GM18520 (cell line): ENCODE data around the gene TMEM106B.
A peak's percentile ranks its signal among the peaks of the same experiment; 100 is the strongest.

Source experiments
- ATAC-seq: cut with Tn5 transposase; IDR thresholded peaks from one replicate; pipeline ENCODE4 v1.9.1; 2021; ENCODE audit not compliant: unreplicated experiment

TMEM106B gene

DNA sequence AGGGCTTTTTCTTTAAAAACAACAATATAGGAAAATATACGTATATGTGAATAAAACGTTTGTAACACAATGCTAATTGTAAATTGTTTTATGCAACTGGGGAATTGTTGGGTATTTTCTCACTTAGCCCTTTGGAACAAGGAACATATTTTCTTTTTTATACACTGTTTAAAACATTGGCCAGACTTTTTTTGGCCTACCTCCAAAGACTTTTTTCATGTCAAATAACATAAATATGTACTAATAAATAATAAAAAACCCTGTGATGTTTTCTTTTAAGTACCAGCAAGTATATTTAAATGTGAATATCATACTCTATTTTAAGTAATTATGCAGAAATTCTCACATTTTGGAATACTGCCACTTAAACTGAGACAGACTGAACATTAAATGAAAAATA is 15.7 kb downstream of the TMEM106B start:
- ATAC-seq = no peak

DNA sequence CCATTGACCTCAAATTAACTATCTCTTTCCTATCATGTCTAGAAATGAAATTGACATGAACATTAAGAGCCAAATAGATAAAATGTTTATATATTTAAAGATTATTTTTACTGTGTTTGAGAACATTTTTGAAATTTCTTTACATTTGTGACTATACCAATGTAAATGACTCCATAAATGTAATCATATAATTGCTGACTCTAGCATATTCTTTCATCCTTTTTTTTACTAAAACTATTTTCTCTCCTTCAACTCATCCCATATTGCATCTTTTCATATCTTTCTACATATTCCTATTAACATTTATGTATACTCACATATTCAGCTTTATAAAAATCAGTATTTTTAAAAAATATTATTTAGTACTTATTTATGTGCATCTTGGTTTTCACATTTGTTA is 16.9 kb downstream of the TMEM106B start:
- ATAC-seq = no peak

DNA sequence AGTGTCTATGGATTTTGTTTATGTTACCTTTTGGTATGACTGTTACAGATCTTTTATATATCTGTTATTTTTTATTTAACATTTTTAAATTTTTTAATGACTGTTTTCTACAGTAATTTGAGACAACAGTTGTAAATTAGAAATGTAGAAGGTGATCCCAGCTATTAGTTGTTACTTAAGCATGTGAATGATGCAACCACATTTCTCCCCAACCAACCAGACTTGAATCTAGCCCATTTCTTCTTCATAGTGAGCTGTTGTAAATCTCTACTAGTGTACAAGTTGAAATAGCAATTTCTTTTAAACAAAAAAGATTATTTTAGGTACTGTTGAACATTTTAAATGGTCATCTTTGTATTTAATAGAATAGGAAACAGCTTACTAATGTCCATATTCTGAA is 18.0 kb downstream of the TMEM106B start:
- ATAC-seq = no peak

DNA sequence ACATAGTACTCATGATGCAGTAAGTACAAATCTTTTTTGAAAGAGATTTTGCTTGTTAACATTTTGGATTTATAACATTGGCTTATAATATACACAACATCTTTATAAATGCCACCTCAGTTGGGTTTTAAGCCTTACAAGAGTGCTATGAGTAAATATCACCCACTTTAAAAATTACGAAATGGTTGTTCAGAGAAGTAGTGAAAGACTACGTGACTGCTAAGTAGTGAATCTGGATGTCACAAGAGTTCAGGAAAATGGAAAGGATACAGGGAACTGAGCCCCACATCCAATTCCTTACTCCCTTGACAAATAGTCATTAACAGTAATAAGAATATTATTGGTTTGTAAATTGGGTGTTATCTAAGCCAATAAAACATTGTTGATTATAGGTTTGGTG is 20.0 kb downstream of the TMEM106B start:
- ATAC-seq = no peak

DNA sequence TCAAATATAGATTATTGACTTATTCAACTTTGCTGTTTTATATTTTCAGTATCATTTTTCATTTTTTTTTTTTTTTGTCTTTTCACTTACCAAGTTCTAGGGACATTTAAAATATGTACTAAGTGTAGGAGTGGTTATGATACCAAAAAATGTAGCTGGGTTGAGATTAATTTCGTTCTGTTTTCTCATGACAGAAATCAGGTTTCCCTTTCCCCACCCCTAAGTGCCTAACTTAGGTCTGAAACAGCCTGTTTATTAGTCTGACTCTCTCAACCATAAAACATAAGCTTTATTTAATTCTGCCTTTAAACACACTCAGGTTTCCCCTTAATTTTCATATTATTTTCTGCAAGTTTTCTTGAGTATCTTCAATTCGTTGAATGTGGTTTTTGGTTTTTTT is 22.1 kb downstream of the TMEM106B start:
- no peak for ATAC-seq

DNA sequence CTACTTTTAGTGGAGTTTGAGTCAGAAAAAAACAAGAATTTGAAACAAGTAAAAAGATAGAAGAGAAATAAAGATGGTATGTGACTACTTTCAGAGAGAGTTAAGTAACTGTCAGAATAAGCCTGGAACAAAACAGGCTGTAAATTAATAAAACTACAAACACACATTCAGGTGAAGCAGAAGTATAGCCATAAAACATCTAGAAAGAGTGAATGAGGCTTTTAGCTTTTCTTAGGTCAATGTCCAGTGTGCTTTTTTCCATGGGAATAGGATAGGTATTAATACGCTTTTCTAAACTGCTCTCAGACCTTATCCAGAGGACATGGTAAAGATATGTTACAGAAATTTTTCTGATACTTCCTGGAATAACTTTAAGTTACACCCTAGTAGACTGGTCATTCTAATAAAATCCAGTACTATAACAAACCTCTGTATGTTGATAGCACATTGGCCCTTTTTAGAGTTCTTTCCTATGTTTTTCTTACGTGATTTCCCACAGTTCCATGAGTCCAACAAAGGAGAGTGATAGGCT is 23.3 kb downstream of the TMEM106B start:
- ATAC-seq = no peak

DNA sequence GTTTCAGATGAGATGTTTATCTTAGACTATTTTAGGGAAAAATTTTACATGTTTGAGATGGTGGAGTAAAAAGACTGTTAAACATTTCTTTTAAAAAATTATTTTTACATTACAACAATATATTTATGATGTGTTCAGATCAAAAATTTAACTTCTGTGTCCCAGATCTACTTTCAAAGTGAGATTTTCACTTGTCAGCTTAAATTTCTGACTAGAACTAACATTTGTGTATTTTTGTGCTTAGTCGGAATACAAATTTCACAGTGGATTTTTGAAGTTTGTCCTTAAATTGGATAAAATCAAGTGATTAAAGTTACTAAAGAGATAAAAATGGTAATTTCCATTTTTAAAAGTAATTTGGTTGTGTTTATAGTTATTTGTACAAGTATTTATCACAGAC is 24.9 kb downstream of the TMEM106B start:
- ATAC-seq = no peak

DNA sequence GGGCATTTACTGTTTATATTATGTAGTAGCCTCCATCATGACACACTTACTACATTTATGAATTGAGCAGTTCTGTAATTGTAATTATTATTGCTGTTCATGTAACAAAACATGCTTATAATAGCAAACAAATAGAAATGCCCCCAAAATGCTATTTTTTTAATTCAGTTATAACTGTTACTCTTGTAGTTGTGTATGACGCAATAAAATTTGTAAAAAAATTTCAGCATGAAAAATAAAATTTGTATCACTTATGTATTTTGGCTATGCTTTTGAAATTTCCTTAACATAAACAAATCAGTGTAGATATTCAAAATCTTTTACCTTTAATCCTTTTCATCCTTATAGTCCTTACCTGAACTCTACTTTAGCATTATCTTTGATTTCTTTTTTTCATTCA is 25.9 kb downstream of the TMEM106B start:
- ATAC-seq = no peak

DNA sequence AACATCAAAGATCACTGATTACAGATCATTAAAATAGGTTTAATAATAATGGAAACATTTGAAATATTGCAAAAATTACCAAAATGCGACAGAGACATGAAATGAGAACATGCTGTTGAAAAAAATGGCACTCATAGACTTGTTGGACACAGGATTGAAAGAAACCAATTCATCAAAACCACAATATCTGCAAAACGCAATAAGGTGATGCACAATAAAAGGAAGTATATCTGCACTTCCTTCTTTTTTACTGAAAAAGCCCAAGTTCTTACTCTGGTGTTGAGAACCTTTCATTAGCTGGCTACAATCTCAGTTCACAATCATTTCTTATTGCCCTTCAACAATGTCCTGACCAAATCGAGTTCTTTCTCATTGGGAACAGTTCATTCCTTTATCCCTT is 28.7 kb downstream of the TMEM106B start:
- ATAC-seq = no peak

DNA sequence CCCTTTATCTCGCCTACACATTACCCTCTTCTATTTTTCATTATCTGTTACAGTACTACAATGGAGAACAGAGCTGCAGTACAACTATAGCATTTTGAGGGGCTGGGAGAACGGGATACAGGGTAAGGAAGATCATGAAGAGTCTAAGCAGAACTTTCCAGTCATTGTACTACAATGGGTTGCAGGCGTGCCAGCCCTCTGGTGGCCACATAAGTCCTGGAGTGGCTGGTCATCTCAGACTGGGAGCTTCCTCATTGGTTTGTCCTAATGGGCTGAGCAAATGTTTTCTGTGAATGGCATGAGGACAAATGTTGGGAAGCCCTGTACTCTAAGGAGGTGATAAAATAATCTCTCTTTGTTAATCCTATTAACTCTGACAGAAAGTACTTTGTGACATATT is 33.0 kb downstream of the TMEM106B start:
- ATAC-seq = no peak

DNA sequence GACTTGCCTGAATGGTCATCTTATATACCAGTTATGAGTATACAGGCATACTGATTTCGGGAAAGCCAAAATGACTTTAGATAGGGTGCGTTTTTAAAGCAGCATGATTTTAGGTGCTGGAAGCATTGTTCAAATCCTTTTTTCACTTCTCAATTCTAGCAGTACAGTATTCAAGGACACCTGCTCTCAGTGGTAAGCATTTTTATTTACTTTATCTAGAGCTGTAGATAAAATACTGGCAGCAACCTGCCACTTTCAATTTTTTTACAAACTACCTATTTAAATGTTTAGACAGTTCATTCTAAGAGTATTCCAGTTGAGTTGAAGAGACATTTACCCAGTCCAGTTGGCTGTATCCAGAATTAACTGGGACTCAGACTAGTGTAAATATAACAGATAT is 33.6 kb downstream of the TMEM106B start:
- ATAC-seq = no peak

DNA sequence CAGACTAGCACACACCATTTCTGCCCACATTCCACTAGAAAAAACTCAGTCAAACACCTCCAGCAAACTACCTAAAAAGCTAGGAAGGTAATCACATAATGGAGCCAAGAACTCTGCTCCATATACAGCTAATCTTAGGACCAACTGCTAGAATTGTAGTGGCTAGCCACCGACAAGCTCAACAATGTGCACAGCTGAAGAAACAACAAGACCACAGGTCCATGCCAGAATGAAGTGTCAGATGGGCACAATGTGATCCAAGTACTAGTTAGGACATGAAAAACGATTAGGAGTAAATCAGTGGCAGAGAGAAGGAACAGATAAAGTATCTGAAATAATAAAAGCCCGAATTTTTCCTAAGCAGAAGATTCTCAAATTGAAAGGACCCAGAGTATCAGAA is 38.6 kb downstream of the TMEM106B start:
- no peak for ATAC-seq

DNA sequence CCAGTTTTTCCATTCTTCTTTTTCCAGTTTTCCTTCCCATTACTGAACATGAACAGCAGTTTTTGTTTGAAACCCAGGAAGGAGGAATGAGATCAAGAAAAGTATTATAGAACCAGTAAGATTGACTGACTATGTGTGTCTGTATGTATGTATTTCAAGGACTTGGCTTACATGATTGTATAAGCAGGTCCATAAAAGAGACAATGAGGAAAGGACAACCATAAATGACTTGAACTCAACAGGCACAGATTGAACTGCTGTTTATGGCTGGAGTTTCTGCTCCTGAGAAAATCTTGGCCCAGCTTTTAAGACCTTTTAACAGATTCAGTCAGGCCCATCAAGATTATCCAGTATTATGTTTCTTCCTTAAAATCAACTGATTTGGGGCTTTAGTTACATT is 39.1 kb downstream of the TMEM106B start:
- no peak for ATAC-seq

DNA sequence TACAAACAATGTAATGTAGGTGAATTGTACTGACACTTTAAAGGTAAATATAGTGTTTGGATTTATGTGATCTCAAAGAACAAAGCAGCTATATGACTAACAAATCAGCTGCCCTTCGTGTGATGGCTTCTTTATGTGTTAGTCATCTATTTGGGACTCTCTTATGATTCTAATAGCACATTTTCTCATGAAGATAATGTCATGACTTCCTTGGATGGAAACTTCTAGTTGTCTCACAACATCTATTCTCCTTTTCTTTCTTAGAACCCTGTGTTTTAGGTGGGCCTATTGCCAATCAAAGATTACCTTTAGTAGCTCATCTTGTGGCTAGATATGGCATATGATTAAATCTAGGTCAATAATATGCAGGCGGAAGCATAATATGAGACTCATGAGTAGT is 45.0 kb downstream of the TMEM106B start:
- no peak for ATAC-seq

DNA sequence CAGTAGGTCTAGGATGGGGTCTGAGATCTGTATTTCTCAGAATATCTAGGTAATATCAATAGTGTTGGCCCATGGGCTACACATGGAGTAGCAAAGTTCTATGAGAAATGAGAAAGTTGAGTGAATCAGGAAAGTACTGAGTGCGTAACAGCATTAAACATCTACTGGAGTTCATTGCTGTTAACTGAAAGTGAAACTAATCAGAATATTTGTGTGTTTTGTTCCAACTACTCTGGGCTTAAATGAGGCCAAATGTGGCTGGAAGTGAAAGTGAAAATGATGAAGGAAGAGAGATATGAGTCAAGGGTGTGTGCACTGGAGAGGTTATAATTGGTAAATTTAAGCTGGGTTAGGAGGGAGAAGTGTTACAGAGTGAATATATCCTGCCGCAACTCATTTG is 46.5 kb downstream of the TMEM106B start:
- ATAC-seq = peak; percentile 100

DNA sequence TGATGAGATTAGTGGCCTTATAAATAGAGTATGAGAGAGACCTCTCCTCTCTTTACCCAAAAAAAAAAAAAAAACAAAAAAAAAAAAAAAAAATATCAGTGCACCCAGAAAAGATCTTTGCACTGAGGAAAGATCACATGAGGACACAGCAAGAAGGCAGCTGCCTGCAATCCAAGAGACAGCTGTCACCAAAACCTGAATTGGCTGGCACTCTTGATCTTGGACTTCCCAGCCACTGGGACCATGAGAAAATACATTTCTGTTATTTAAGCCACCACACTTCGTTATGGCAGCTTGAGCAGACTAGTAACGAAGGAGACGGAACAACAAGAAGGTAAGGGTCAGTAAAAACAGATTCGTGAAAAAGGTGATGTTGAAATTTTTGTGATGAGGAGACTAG is 47.0 kb downstream of the TMEM106B start:
- no peak for ATAC-seq

DNA sequence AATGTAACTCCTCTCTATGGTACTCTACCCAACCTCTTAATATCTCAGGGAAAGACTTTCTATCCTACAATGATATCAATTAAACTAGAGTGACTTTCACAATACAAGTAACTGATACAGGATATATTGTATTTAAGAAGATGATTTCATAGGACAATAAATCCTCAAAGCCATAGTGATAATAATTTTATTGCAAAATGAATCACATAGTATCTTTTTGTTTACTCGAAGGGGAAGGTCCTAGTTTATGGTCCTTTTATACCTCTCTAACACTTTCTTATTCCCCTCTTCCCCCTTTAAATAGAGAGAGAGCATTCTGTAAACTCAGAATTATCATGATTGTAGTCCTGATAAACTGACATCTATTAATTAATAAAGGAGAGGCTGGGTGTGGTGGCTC is 56.4 kb downstream of the TMEM106B start:
- ATAC-seq = no peak

DNA sequence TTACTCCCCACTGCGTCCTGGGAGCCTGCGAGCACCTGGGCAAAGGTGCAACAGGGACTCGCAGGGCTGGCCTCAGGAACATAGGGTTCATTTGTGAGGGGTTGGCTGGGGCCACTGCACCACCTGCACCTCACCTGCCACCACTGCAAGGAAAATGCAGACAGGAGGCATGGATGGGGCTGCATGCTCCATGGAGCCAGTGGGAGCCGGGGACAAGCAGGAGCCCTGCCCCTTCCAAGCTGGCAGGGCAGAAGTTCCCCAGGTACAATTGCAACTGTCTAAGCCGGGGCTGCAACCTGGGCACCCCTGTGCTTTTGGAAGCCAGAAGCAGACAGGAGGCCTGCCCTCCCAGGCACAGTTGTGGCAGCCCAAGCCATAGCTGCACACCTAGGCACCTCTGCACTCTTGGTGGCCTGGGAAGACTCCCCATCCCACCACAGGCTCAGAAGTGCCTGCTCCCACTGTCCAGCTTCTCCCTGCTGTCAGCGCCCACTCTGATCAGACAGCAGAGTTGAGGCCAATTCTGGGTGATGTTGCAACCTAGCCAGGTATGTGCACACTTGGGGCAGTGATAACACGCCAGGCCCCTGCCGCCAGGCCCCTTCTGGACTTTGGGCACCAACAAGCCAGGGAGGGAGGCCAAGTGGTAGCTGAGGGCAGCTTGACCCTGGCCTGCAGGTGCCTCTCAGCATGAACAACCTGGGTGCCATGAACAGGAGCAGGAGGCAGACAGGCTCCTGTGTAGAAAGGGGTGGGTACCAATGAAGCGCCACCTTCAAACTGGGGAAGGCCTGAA is 58.2 kb downstream of the TMEM106B start:
- no peak for ATAC-seq

DNA sequence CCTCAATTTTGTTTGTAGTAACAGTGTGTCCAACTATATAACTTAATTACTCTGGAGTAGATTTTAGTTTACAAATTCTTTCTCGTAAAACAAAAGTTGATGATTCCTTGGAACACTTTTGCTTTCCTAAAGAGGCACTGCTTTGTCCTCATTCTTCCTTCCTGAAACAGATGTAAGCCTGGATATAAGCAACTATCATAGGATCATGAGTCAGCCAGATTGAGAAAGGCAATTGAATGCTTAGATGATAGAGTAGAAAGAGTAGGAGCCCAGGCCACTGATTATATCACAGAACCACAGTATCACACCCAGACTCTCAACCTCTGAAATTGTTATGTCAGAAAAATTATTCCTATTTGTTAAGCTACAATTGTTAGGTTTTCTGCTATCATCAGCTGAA is 69.9 kb downstream of the TMEM106B start:
- no peak for ATAC-seq

DNA sequence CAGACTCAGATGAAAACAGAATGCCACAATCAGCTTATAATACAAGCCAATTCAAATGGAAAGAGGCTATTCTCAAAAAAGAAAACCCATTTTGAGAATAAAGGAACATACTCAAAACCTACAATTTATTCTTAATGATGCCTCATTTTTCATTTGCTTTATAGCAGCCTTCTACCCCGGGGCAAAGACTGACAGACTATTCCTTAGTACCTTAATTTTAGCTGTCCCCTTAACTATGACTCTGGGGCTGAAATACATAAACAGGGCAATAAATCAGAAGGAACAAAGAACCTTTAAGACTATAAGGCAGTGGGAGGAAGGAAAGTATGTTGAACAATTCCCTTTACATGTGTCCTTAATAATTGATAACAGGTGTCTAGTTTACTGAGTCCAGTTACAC is 76.8 kb downstream of the TMEM106B start:
- ATAC-seq = no peak

DNA sequence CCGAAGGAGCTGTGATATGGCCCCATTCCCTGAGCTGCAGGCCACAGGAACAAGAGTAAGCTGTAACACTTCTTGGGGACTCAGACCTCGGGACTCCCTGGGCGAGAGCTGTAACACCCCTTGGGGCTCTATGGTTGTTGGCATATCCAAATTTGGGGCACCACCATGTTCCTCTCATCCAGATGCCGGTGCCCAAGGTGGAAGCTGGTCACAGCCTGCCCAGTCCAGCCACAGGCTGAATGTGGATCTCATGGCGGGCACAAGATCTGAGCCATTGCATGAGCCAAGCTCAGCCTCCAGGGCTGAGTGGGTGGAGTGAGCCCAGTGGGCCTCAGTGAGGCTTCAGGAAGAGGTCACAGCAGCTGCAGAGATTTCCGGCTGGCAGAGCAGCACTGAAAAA is 78.9 kb downstream of the TMEM106B start:
- no peak for ATAC-seq

DNA sequence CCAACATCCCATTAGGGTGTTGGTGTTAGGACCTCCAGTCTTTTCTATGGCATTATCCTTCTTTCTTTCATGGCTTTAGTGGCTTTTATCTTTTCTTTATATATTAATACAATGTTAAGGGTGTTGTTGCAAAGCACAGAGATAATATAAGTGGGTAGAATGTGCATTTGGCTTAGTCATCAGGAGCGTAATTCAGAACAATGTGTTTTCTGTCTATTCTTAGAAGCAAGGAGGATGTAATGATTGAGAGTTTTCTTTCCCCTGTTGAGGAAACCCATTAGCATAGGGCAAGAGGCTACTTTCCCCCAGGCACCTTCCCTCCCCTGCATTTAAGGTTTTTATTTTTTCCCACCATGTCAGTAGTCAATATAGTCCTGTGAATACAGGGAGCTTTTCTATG is 79.7 kb downstream of the TMEM106B start:
- no peak for ATAC-seq

DNA sequence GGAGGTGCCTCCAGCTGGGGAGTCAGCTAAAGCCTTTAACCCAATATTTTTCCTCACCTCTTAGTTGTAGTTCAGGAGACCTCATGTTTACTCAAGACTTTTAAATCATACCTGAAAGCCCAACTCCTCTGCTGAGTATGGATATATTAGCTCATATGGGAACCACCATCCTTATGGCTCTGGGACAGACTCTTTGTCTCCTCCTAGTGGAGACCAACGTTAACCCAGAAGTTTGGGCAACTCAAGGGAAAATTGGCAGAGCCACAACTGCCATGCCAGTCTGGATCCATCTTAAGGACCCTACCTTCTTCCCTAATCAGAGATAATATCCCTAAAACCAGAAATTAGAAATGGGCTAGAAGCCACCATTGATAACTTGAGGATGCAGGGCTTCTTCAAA is 80.8 kb downstream of the TMEM106B start:
- ATAC-seq = no peak
